ENCODE data around the gene INO80B.
A peak's percentile ranks its signal among the peaks of the same experiment; 100 is the strongest.

INO80B gene

DNA sequence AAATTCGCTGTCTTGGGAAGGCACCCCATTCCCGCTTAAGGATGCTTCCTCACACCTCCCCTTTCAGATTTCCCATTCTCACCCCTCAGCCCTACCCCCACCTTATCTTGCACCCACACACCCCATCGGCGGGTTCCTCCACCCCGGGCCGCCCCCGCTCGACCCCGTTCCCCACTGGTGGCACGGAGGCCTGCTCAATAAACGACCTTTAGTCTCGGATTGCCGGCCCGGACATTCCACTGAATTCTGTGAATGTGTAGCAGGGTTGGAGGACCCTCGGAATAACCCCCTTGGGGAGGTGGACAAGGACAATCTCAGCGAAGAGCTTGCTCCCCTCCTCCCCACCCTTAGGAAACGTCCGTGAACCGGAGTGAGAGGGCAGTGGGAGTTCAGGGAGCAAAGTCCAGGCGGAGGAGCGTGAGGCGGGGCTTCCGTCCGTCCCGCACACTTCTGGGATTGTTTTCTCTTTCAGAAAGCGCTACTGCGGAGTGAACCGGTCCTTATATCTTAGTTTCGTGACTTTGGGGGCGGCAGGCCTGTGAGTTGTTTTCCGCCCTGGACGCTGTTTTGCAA lies 47.3 kb downstream of the INO80B start:
- Mint-ChIP-seq H3K9me3 (no peaks in the 10 kb centered on the region), H3K4me3 (peak overlapping the region; percentile 87), H3K27ac (peak overlapping the region; percentile 94), H3K27me3 (peaks cover 52% of the 10 kb centered on the region), H3K4me1 (ENCODE audit: low read depth) (peaks cover 85% of the 10 kb centered on the region), H3K36me3 (ENCODE audit: low read depth) (peaks cover 47% of the 10 kb centered on the region)
- intact Hi-C loops (cut with micrococcal nuclease), result no loop called here

DNA sequence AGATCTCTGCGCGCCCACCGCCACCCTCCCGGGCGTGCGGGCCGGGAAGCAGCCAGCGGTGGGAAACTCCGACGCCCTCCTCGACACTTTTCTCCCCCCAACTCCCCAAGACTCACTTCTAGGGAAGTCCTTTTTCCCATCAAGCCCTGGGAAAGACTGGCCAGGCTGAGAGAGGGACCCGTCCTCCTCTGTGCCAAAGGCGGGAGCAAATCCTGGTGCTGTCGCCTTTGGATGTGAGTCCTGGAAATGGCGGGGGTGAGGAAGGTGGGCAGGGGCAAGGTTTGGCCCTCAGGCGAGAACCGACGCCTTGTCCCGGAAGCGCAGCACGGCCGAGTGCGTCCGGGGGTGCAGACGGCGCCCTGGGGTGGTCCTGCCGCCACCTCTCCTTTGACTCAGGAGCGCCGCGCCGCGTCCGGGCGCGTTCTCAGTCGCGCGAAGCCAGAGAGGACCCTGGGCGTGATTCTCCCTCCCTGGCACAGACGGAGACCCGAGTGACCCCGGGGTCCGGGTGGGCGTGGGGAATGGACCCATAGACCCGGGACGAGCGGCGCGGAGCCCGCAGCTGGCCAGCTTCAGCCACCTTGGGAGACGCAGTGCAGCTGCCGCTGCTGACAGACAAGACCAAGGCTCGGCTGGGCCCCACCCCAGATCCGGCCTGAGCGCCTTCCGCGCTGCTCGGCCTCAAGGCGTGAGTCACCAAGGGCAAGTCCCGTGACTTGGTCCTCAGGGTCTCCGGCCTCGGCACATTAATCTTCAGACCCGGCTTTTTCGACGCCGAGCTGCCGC lies 48.0 kb downstream of the INO80B start:
- Mint-ChIP-seq H3K27ac (peak overlapping the region; percentile 94), H3K4me1 (ENCODE audit: low read depth) (peaks cover 82% of the 10 kb centered on the region), H3K27me3 (peaks cover 47% of the 10 kb centered on the region), H3K36me3 (ENCODE audit: low read depth) (peaks cover 54% of the 10 kb centered on the region), H3K4me3 (peak overlapping the region; percentile 87), H3K9me3 (no peaks in the 10 kb centered on the region)
- intact Hi-C loops (cut with micrococcal nuclease), result no loop called here

DNA sequence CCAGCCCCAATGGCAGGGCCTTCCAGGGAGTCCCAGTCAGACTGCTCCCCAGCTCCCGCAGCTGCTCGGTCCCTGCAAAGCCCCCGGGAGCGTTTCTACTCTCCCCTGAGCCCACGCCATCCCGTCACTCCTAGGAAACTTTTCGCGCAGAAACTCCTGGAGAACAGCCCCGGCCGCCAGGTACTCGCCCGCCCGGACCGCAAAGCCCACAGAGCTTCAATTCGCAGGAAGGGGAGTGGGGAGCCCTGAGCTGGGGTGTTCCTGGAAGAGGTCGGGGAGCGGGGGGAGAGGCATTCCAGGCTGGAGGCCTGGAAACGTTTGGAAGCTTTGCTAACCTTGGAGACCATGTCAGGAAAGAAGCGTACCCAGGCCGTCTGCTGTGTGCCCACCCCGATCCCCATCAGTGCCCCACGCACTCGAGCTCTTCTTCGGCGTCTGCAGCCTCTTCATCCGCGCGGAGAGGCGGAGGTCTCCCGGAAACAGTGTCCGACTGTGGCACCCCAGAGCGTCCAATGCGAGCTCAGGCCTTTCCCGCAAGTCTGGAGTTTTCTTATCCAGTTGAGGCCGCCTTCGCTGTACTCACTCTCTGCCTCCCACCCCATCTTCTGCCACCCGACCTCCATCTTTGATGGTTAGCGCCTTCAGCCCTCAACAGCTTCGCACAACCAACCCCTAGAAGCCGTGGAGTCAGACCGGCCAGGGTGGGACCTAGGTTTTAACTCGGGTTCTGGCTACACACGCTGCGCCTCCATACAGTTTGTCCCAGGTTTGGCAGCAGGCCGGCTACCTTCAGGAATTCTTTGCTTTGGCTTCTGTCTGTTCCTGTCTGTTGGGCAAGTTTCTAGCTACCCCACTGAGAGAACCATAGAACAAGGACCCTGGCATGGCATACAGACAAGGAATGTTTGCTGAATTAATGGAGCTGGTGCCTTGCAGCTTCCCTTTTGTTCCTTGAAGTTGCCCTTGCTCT lies 48.9 kb downstream of the INO80B start:
- Mint-ChIP-seq H3K4me3 (peak overlapping the region; percentile 87), H3K27ac (peak overlapping the region; percentile 94), H3K9me3 (no peaks in the 10 kb centered on the region), H3K4me1 (ENCODE audit: low read depth) (peaks cover 81% of the 10 kb centered on the region), H3K36me3 (ENCODE audit: low read depth) (peaks cover 55% of the 10 kb centered on the region), H3K27me3 (peaks cover 47% of the 10 kb centered on the region)
- intact Hi-C loops (cut with micrococcal nuclease), result no loop called here

DNA sequence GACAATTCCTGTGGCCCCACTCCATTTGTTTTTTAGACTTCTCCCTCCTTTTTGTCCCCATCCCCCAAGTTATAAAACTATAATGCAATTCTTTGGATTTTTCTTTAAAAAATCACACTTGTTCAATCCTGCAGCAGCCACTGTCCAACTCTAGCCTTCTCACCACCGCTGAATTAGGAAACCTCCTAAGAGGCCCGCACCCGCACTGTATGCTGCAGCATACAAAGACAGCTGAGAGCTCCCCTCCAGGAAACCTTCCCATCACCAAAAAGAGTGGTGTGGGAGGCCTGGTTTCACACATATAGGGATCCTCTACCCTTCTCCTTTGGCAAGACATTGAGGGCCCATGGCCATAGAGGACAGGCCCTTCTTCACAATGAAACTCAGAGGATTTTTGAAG lies 49.7 kb downstream of the INO80B start:
- peaks cover 42% of the 10 kb centered on the region for H3K27me3 Mint-ChIP-seq
- intact Hi-C loops (cut with micrococcal nuclease), result no loop called here
- H3K27ac Mint-ChIP-seq, result peak overlapping the region; percentile 94
- peaks cover 55% of the 10 kb centered on the region for H3K36me3 Mint-ChIP-seq (ENCODE audit: low read depth)
- no peaks in the 10 kb centered on the region for H3K9me3 Mint-ChIP-seq
- peak overlapping the region; percentile 87 for H3K4me3 Mint-ChIP-seq
- peaks cover 73% of the 10 kb centered on the region for H3K4me1 Mint-ChIP-seq (ENCODE audit: low read depth)

GRCh38 chr2:74505448-74506246 lies 50.8 kb downstream of the INO80B start:
- Mint-ChIP-seq H3K27me3 (peaks cover 42% of the 10 kb centered on the region), H3K36me3 (ENCODE audit: low read depth) (peaks cover 55% of the 10 kb centered on the region), H3K27ac (peak overlapping the region; percentile 94), H3K9me3 (no peaks in the 10 kb centered on the region), H3K4me1 (ENCODE audit: low read depth) (peaks cover 67% of the 10 kb centered on the region), H3K4me3 (peak overlapping the region; percentile 31)
- intact Hi-C loops (cut with micrococcal nuclease), result loop anchor here (2.0 kb wide), 1 partner anchor 51 kb away; the partner anchor contains the start of gene INO80B

GRCh38 chr2:74507145-74507925 lies 52.4 kb downstream of the INO80B start, which contains the start of gene PCGF1:
PCGF1 (minus strand) TSS chr2:74507695; CDS start chr2:74507668, 27 bp downstream.
- no peaks in the 10 kb centered on the region for H3K9me3 Mint-ChIP-seq

More at GRCh38 chr2:74507145-74507925, 52.4 kb downstream of the INO80B start, which contains the start of gene PCGF1:
- Mint-ChIP-seq H3K27ac (peak within 1 kb of the TSS; percentile 95), H3K36me3 (ENCODE audit: low read depth) (peaks cover 55% of the 10 kb centered on the region), H3K27me3 (peaks cover 42% of the 10 kb centered on the region), H3K4me3 (peak within 1 kb of the TSS; percentile 89), H3K4me1 (ENCODE audit: low read depth) (peaks cover 55% of the 10 kb centered on the region)
- intact Hi-C loops (cut with micrococcal nuclease), result loop anchor here (1.0 to 2.0 kb wide), 2 partner anchors 22 to 53 kb away; partner anchors contain the start of genes AUP1, HTRA2 and INO80B

Data from dendritic cell treated with granulocyte-macrophage colony-stimulating factor and Interleukin-4, amounts not matched to agents 40 ng/mL and 50 ng/mL, for 4 days (primary cell).